H9 (cell line): Measurements from ENCODE around the gene FARSB. TPM values are rescaled to one million over a fixed set of nuclear protein-coding genes. Genes with fewer than 3 reads are reported as not detected.

ENCODE experiments used
- DNase-seq: peaks from one replicate; pipeline ENCODE4 v3.0.0-alpha.2; 2017
- H2AFZ ChIP-seq: one replicate; pipeline ENCODE4 v1.6.1; 2013; ENCODE audit warnings: mild to moderate bottlenecking, low read length, control low read depth, moderate library complexity
- H2AK5ac ChIP-seq: 2 replicates; pipeline ENCODE4 v1.6.1; 2013; ENCODE audit warnings: low read length, control low read depth, mixed read lengths; ENCODE audit not compliant: insufficient read length
- H2BK120ac ChIP-seq: one replicate; pipeline ENCODE4 v1.6.1; 2013; ENCODE audit warnings: low read depth, mild to moderate bottlenecking, low read length, control low read depth, inconsistent platforms; ENCODE audit not compliant: poor library complexity, severe bottlenecking
- H2BK12ac ChIP-seq: 2 replicates; pipeline ENCODE4 v1.6.1; 2013; ENCODE audit warnings: low read length, control low read depth, mixed read lengths, low read depth; ENCODE audit not compliant: insufficient read length
- H2BK15ac ChIP-seq: 2 replicates; pipeline ENCODE4 v1.6.1; 2013; ENCODE audit warnings: low read depth, low read length, control low read depth
- H2BK20ac ChIP-seq: one replicate; pipeline ENCODE4 v1.6.1; 2013; ENCODE audit warnings: low read depth, mild to moderate bottlenecking, low read length, control low read depth, inconsistent platforms; ENCODE audit not compliant: poor library complexity, severe bottlenecking
- H2BK5ac ChIP-seq: 2 replicates; pipeline ENCODE4 v1.6.1; 2013; ENCODE audit warnings: low read length, control low read depth, mixed read lengths; ENCODE audit not compliant: insufficient read length
- H3K14ac ChIP-seq: 2 replicates; pipeline ENCODE4 v1.6.1; 2013; ENCODE audit warnings: low read length, control low read depth; ENCODE audit not compliant: insufficient read depth
- H3K18ac ChIP-seq: 2 replicates; pipeline ENCODE4 v1.6.1; 2013; ENCODE audit warnings: low read depth, mild to moderate bottlenecking, mixed read lengths, low read length, control low read depth; ENCODE audit not compliant: insufficient read length
- H3K23ac ChIP-seq: 2 replicates; pipeline ENCODE4 v1.6.1; 2013; ENCODE audit warnings: low read length, control low read depth, mixed read lengths, low read depth; ENCODE audit not compliant: insufficient read length
- H3K23me2 ChIP-seq: 2 replicates; pipeline ENCODE4 v1.6.1; 2013; ENCODE audit warnings: low read depth, mild to moderate bottlenecking, mixed read lengths, low read length, control low read depth; ENCODE audit not compliant: insufficient read length, poor library complexity, severe bottlenecking
- H3K27ac ChIP-seq: 2 replicates; pipeline ENCODE4 v1.5.1; 2013; ENCODE audit warnings: low read length, control low read depth, mixed read lengths, low read depth; ENCODE audit not compliant: insufficient read length
- H3K27me3 ChIP-seq: 2 replicates; pipeline ENCODE4 v1.6.1; 2013; ENCODE audit warnings: low read length, control low read depth, inconsistent platforms; ENCODE audit not compliant: insufficient read depth
- H3K4ac ChIP-seq: 2 replicates; pipeline ENCODE4 v1.6.1; 2013; ENCODE audit warnings: low read depth, mild to moderate bottlenecking, control low read depth, inconsistent platforms, low read length, moderate library complexity
- H3K4me1 ChIP-seq: 2 replicates; pipeline ENCODE4 v1.6.1; 2013; ENCODE audit warnings: low read length, control low read depth, inconsistent platforms; ENCODE audit not compliant: insufficient read depth
- H3K4me2 ChIP-seq: 2 replicates; pipeline ENCODE4 v1.6.1; 2013; ENCODE audit warnings: low read length, control low read depth, mixed read lengths; ENCODE audit not compliant: insufficient read length, insufficient read depth
- H3K56ac ChIP-seq: 2 replicates; pipeline ENCODE4 v1.6.1; 2013; ENCODE audit warnings: low read depth, mild to moderate bottlenecking, mixed read lengths, low read length, control low read depth; ENCODE audit not compliant: insufficient read length
- H3K79me1 ChIP-seq: 2 replicates; pipeline ENCODE4 v1.6.1; 2013; ENCODE audit warnings: low read depth, mild to moderate bottlenecking, moderate library complexity, low read length, control low read depth, inconsistent platforms; ENCODE audit not compliant: insufficient read depth, poor library complexity, severe bottlenecking
- H3K79me2 ChIP-seq: 2 replicates; pipeline ENCODE4 v1.6.1; 2013; ENCODE audit warnings: low read length, control low read depth, inconsistent platforms; ENCODE audit not compliant: insufficient read depth
- H3K9ac ChIP-seq: 2 replicates; pipeline ENCODE4 v1.6.1; 2013; ENCODE audit warnings: low read length, control low read depth, mixed read lengths; ENCODE audit not compliant: insufficient read length; ENCODE audit errors: extremely low read depth
- H3K9me3 ChIP-seq: one replicate; pipeline ENCODE4 v1.6.1; 2013; ENCODE audit warnings: low read depth, low read length, inconsistent platforms; ENCODE audit not compliant: control insufficient read depth
- H3T11ph ChIP-seq: one replicate; pipeline ENCODE4 v1.6.1; 2013; ENCODE audit warnings: mild to moderate bottlenecking, low read length, control low read depth, inconsistent platforms
- H4K20me1 ChIP-seq: one replicate; pipeline ENCODE4 v1.6.1; 2013; ENCODE audit not compliant: control insufficient read depth, insufficient read length, insufficient read depth
- H4K5ac ChIP-seq: 2 replicates; pipeline ENCODE4 v1.6.1; 2013; ENCODE audit warnings: low read depth, mild to moderate bottlenecking, mixed read lengths, low read length, control low read depth; ENCODE audit not compliant: insufficient read length
- H4K8ac ChIP-seq: replicated peaks from 2 replicates; pipeline ENCODE4 v1.6.1; 2013; ENCODE audit warnings: low read length, control low read depth, mixed read lengths, low read depth; ENCODE audit not compliant: insufficient read length
- H4K91ac ChIP-seq: 2 replicates; pipeline ENCODE4 v1.6.1; 2013; ENCODE audit warnings: low read depth, mild to moderate bottlenecking, moderate library complexity, mixed read lengths, low read length, control low read depth; ENCODE audit not compliant: insufficient read length
- H3K27ac Mint-ChIP-seq, 3 experiments: 2 replicates in 2 of 3; 3 replicates in 1 of 3; pipeline ENCODE4 v1.8.0; 2020 to 2021; ENCODE audit warnings: mixed read lengths in 3 of 3, mild to moderate bottlenecking in 1 of 3, moderate library complexity in 1 of 3
- H3K27me3 Mint-ChIP-seq: 2 replicates; pipeline ENCODE4 v1.8.0; 2021; ENCODE audit warnings: low read depth, mild to moderate bottlenecking, moderate library complexity, mixed read lengths
- H3K36me3 Mint-ChIP-seq, 3 experiments: 2 replicates in 2 of 3; 3 replicates in 1 of 3; pipeline ENCODE4 v1.8.0; 2020 to 2021; ENCODE audit warnings: low read depth in 3 of 3, mixed read lengths in 3 of 3; ENCODE audit not compliant: insufficient read depth in 1 of 3
- H3K4me1 Mint-ChIP-seq, 2 experiments: 2 replicates each; pipeline ENCODE4 v1.8.0; 2020; ENCODE audit warnings: mixed read lengths in 2 of 2
- H3K4me3 Mint-ChIP-seq, 2 experiments: 2 replicates in 1 of 2; 3 replicates in 1 of 2; pipeline ENCODE4 v1.8.0; 2020 to 2021; ENCODE audit warnings: mild to moderate bottlenecking in 2 of 2, mixed read lengths in 2 of 2, moderate library complexity in 1 of 2
- H3K9me3 Mint-ChIP-seq, 2 experiments: 2 replicates in 1 of 2; 3 replicates in 1 of 2; pipeline ENCODE4 v1.8.0; 2020; ENCODE audit warnings: mild to moderate bottlenecking in 2 of 2, mixed read lengths in 2 of 2, moderate library complexity in 1 of 2
- total RNA-seq: library from RNA; stranded (reverse); gene quantifications from 2 replicates; pipeline ENCODE4 v1.2.1, GENCODE V29; 2021
- TF ChIP-seq, protein P1 (sequence below): fragments of 200-600 bp; sonication (generic); conservative IDR thresholded peaks from 3 replicates; pipeline ENCODE4 v1.8.0; 2021; ENCODE audit warnings: antibody characterized with exemption, mild to moderate bottlenecking

The FARSB gene
- total RNA-seq, 1 experiment from 2014 or later, result 32.1 TPM

DNA sequence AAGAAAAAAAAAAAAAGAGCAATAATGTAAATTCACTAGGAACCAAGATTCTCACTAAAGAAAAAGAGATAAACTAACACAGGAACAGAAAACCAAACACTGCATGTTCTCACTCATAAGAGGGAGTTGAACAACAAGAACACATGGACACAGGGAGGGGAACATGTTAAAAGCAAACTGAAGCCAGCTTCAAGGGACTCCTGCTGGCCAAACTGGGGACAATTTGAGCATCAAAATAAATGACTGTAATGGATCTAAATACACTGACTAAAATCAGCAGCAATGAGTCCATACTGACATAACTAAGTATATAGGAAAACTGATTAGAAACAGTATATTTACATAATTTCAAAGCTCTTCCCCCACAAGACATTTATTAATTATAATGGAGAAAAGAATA, 73.0 kb downstream of the FARSB start:
- Mint-ChIP-seq H3K36me3 (peaks cover 42 to 61% (median 46%) of the 10 kb centered on the region in 3 experiments), H3K27me3 (no peaks in the 10 kb centered on the region), H3K27ac (no peak overlapping the region), H3K4me1 (peaks cover 0 to 1% of the 10 kb centered on the region in 2 experiments; a peak in 2 of 4 replicates), H3K9me3 (peaks cover 28 to 39% of the 10 kb centered on the region in 2 experiments), H3K4me3 (no peak overlapping the region)
- Histone ChIP-seq H3K79me1 (no peaks in the 10 kb centered on the region), H4K8ac (no peak overlapping the region), H3K4me1 (no peaks in the 10 kb centered on the region), H2BK5ac (no peak overlapping the region), H3K79me2 (no peaks in the 10 kb centered on the region; the same call in 1 of the 2 replicates), H3K23me2 (no peaks in the 10 kb centered on the region), H2BK120ac (no peak overlapping the region), H2AFZ (no peak overlapping the region), H3K4ac (no peak overlapping the region), H3K4me2 (no peak overlapping the region), H3K14ac (no peak overlapping the region), H3K27me3 (no peaks in the 10 kb centered on the region), H4K20me1 (no peaks in the 10 kb centered on the region), H3K9ac (no peak overlapping the region), H3K18ac (no peak overlapping the region), H4K91ac (no peak overlapping the region), H4K5ac (no peak overlapping the region), H3K9me3 (no peaks in the 10 kb centered on the region), H3T11ph (no peak overlapping the region), H2BK20ac (no peak overlapping the region), H3K56ac (no peak overlapping the region), H3K23ac (no peak overlapping the region), H3K27ac (no peak overlapping the region), H2BK15ac (no peak overlapping the region), H2BK12ac (no peak overlapping the region), H2AK5ac (no peak overlapping the region)
- TF ChIP-seq, protein P1, sequence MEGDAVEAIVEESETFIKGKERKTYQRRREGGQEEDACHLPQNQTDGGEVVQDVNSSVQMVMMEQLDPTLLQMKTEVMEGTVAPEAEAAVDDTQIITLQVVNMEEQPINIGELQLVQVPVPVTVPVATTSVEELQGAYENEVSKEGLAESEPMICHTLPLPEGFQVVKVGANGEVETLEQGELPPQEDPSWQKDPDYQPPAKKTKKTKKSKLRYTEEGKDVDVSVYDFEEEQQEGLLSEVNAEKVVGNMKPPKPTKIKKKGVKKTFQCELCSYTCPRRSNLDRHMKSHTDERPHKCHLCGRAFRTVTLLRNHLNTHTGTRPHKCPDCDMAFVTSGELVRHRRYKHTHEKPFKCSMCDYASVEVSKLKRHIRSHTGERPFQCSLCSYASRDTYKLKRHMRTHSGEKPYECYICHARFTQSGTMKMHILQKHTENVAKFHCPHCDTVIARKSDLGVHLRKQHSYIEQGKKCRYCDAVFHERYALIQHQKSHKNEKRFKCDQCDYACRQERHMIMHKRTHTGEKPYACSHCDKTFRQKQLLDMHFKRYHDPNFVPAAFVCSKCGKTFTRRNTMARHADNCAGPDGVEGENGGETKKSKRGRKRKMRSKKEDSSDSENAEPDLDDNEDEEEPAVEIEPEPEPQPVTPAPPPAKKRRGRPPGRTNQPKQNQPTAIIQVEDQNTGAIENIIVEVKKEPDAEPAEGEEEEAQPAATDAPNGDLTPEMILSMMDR, result peak; percentile 44
- no peak for DNase-seq
